ENCODE data around the gene ZNF678. TPM values are rescaled to one million over a fixed set of nuclear protein-coding genes. Genes with fewer than 3 reads are reported as not detected.

Gene ZNF678
- total RNA-seq, 1 donor from 2014 or later, result 5.3 TPM

DNA sequence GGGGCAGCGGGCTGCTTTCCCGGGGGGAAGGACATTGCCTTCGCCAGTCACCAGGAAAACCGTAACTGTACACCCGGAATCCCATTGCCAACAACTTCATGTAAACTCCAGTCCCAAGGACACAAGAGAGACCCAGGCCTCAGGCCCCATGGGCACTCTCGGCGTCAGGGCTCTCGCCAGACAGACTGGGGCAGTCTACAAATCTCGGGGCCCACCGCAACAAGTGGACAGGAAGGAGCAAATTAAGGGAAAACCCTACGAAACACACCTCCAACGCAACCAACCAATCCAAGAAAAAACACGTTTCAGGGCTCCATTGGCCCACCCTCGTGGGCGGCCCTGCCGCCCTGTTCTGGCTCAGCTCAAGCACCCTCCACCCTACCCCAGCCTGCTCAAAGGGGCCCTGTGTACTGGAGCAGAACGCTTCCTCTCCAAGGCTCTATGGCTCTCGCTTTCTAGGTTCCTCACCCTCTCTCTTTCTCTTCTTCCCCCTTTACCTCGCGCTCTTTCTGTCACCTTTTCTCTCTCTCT, 4.6 kb upstream of the ZNF678 start:
- Histone ChIP-seq H3K4me3 (ENCODE audit: low read depth, low read length) (no peak overlapping the region), H3K36me3 (ENCODE audit: control insufficient read depth, insufficient read depth, low read length) (no peaks in the 10 kb centered on the region), H3K27me3 (ENCODE audit: control insufficient read depth, insufficient read depth, low read length) (no peaks in the 10 kb centered on the region)
- FAIRE-seq (no peak), DNase-seq (ENCODE audit: low read depth) (no peak)
- TF ChIP-seq, protein P1, sequence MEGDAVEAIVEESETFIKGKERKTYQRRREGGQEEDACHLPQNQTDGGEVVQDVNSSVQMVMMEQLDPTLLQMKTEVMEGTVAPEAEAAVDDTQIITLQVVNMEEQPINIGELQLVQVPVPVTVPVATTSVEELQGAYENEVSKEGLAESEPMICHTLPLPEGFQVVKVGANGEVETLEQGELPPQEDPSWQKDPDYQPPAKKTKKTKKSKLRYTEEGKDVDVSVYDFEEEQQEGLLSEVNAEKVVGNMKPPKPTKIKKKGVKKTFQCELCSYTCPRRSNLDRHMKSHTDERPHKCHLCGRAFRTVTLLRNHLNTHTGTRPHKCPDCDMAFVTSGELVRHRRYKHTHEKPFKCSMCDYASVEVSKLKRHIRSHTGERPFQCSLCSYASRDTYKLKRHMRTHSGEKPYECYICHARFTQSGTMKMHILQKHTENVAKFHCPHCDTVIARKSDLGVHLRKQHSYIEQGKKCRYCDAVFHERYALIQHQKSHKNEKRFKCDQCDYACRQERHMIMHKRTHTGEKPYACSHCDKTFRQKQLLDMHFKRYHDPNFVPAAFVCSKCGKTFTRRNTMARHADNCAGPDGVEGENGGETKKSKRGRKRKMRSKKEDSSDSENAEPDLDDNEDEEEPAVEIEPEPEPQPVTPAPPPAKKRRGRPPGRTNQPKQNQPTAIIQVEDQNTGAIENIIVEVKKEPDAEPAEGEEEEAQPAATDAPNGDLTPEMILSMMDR (IDR thresholded peaks at IDR 0.05; ENCODE audit: insufficient read depth, low read length, severe bottlenecking), result no peak

DNA sequence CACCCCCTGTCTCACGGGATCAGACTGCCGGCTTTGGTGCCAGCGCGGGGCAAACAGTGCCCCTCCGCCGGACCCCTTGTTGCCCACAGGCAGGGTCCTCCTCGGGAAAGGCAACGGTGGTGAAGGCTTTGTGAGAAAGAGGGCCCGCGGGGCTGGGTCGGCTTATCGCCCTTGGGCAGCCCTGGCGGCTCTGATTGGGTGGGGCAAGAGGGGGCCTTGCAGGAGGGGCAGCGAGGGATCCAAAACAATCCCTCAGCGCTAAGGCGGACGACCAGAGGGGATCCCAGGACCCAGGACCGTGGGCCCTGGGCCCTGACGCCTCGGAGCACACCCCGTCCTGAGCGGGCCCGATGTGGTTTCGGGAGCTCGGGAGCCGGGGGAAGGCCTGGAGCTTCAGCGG, 3.9 kb upstream of the ZNF678 start:
- TF ChIP-seq, protein P1 (IDR thresholded peaks at IDR 0.05; ENCODE audit: insufficient read depth, low read length, severe bottlenecking), result no peak
- DNase-seq (ENCODE audit: low read depth), result no peak
- no peaks in the 10 kb centered on the region for H3K36me3 ChIP-seq (ENCODE audit: control insufficient read depth, insufficient read depth, low read length)
- H3K4me3 ChIP-seq (ENCODE audit: low read depth, low read length), result no peak overlapping the region
- H3K27me3 ChIP-seq (ENCODE audit: control insufficient read depth, insufficient read depth, low read length), result no peaks in the 10 kb centered on the region
- no peak for FAIRE-seq

DNA sequence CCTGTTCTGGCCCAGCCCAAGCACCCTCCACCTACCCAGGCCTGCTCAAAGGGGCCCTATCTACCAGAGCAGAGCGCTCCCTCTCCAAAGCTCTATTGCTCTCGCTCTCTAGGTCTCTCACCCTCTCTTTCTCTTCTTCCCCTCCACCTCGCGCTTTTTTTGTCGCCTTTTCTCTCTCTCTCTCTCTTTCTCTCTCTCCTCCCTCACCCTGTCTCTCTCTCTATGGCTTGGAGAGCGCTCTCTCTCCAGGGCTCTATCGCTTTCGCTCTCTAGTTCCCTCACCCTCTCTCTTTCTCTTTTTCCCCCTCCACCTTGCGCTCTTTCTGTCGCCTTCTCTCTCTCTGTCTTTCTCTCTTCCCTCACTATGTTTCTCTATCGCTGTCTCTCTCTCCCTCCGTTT, 3.4 kb upstream of the ZNF678 start:
- no peaks in the 10 kb centered on the region for H3K27me3 ChIP-seq (ENCODE audit: control insufficient read depth, insufficient read depth, low read length)
- H3K4me3 ChIP-seq (ENCODE audit: low read depth, low read length), result no peak overlapping the region
- DNase-seq (ENCODE audit: low read depth), result no peak
- no peak for FAIRE-seq
- H3K36me3 ChIP-seq (ENCODE audit: control insufficient read depth, insufficient read depth, low read length), result no peaks in the 10 kb centered on the region
- TF ChIP-seq, protein P1 (IDR thresholded peaks at IDR 0.05; ENCODE audit: insufficient read depth, low read length, severe bottlenecking), result no peak

DNA sequence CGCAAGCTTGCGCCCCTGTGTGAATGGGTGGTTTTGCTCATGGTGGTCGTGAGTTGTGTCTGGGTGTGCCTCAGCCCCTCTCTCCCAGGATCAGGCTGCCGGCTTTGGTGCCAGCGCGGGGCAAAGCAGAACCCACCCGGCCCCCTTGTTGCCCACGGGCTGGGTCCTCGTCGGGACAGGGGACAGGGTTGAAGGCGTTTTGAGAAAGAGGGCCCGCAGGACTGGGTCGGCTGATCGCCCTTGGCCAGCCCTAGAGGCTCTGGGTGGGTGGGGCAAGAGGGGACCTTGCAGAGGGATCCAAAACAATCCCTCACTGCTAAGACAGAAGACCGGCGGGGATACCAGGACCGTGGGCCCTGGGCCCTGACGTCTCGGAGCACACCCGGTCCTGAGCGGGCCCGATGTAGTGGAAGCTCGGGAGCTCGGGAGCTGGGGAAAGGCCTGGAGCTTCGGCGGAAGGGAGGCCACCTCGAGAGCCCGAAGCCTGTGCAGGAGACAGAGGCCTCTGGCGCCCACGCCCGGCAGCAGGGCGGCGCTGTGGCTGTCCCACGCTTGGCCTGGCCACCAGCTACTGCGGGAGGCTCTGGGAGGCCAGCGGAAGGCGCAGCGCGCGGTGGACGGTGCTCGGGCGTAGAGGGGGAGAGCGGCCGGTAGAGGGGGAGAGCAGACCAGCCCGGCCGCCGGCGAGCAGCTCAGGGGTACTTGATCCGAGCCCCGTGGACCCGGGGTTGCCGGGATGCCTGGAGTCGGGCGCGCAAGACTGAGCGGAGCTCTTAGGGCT, 2.8 kb upstream of the ZNF678 start:
- Histone ChIP-seq H3K36me3 (ENCODE audit: control insufficient read depth, insufficient read depth, low read length) (no peaks in the 10 kb centered on the region), H3K4me3 (ENCODE audit: low read depth, low read length) (no peak overlapping the region), H3K27me3 (ENCODE audit: control insufficient read depth, insufficient read depth, low read length) (no peaks in the 10 kb centered on the region)
- TF ChIP-seq, protein P1 (IDR thresholded peaks at IDR 0.05; ENCODE audit: insufficient read depth, low read length, severe bottlenecking), result no peak
- FAIRE-seq, result no peak
- DNase-seq (ENCODE audit: low read depth), result no peak

DNA sequence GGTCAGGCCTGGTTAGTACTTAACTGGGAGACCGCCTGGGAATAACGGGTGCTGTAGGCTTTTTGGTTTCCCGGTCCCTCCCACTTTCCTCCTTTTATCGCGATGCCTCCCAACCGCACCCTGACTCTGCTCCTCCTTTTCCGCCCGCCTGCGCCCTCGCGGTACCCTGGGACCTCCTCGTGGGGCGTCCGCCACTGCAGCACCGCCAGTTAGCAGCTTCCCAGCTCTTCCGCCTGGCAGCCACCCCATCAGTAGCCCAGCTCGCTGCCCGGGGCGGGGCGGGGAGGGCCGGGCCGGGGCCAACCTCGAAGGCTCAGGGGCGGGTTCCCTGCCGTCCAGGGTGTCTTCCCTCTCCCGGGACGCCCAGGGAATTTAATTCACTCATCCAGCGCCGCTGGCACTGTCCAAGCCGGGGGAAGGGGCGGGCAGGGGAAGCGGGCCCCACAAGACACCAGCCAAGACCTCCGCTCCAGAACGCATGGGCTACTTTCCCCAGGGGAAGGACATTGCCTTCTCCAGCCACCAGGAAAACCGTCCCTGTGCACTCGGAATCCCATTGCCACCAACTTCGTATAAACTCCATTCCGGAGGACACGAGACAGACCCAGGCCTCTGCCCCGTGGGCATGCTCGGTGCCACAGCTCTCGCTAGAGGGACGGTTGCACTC, 2.0 kb upstream of the ZNF678 start:
- FAIRE-seq (no peak), DNase-seq (ENCODE audit: low read depth) (no peak)
- no peak overlapping the region for H3K4me3 ChIP-seq (ENCODE audit: low read depth, low read length)

More for the DNA sequence above, 2.0 kb upstream of the ZNF678 start:
- Histone ChIP-seq H3K27me3 (ENCODE audit: control insufficient read depth, insufficient read depth, low read length) (no peaks in the 10 kb centered on the region), H3K36me3 (ENCODE audit: control insufficient read depth, insufficient read depth, low read length) (no peaks in the 10 kb centered on the region)
- TF ChIP-seq, protein P1 (IDR thresholded peaks at IDR 0.05; ENCODE audit: insufficient read depth, low read length, severe bottlenecking), result no peak

All from bronchial epithelial cell (primary cell).